Measurements from ENCODE around the gene SLC13A5. TPM values are rescaled to one million over a fixed set of nuclear protein-coding genes. Genes with fewer than 3 reads are reported as not detected.

Gene SLC13A5
- total RNA-seq, 2 experiments from 2014 or later = not detected

DNA sequence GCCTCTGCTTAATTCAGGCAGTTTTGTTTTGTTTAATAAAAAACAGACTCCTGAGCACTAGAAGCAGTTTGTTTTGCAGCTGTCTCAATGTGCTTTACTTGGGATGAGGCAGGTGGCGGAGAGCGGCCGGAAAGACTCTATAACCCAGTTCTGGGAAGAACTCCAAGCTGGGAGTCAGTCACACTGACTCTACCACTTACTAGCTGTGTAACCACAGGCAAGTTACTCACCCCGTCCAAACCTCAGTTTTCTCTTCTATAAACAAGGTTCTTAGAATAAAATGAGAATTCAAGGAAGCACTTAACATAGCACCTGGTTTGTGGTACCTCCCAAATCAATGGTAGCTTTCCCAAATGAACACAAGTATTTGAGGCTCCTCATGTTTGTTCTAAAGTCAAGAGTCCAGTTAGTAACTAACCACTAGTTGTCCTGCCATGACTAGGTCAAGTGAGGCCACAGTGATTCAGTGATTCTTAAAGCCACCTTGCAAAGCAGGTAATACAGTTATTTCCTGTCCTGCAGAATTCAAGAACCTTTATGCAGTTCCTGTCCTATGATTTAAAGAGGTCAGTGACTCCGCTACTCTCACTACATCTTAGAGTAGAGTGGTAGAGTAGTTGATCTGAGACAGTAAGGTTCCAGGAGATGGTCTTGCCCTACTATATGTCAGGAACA is 69.6 kb downstream of the SLC13A5 start:
- no peak for ATAC-seq
- intact Hi-C loops (cut with DNase I, micrococcal nuclease) = loop anchor here (5.0 to 10.0 kb wide), 8 partner anchors 169 to 1794 kb away; partner anchors contain the start of genes ACADVL (in 1 of the 2), DLG4 (in 1 of the 2), NDEL1 (in 1 of the 2) and NLRP1 (in 1 of the 2)
- H3K4me3 Mint-ChIP-seq = no peak overlapping the region

GRCh38 chr17:6642592-6642991 is 70.6 kb downstream of the SLC13A5 start:
- intact Hi-C loops (cut with DNase I, micrococcal nuclease) = loop anchor here (5.0 to 10.0 kb wide), 8 partner anchors 168 to 1795 kb away; partner anchors contain the start of genes ACADVL (in 1 of the 2), DLG4 (in 1 of the 2), NDEL1 (in 1 of the 2) and NLRP1 (in 1 of the 2)
- Mint-ChIP-seq H3K9me3 (ENCODE audit: low read depth) (no peaks in the 10 kb centered on the region), H3K4me1 (peaks cover 68% of the 10 kb centered on the region), H3K4me3 (peak overlapping the region; percentile 92), H3K27ac (peak overlapping the region; percentile 89), H3K36me3 (ENCODE audit: low read depth) (peaks cover 38% of the 10 kb centered on the region), H3K27me3 (no peaks in the 10 kb centered on the region)
- ATAC-seq = peak; percentile 19
- POLR2A ChIA-PET = no interaction called here
- CTCF ChIA-PET = interaction anchor here (0.6 kb wide), 1 partner anchor 297 kb away, joined by 4 read pairs; no protein-coding TSS in a partner anchor
- no peak for DNase-seq

More for the DNA sequence above, 69.6 kb downstream of the SLC13A5 start:
- Mint-ChIP-seq H3K36me3 (ENCODE audit: low read depth) (peaks cover 47% of the 10 kb centered on the region), H3K27ac (peak overlapping the region; percentile 89), H3K9me3 (ENCODE audit: low read depth) (no peaks in the 10 kb centered on the region), H3K27me3 (no peaks in the 10 kb centered on the region), H3K4me1 (peaks cover 66% of the 10 kb centered on the region)
- ChIA-PET CTCF (interaction anchor here (0.6 to 1.0 kb wide), 2 partner anchors 23 to 371 kb away, joined by 4 to 6 read pairs; a partner anchor contains a TSS), POLR2A (no interaction called here)
- DNase-seq = peak; percentile 27

DNA sequence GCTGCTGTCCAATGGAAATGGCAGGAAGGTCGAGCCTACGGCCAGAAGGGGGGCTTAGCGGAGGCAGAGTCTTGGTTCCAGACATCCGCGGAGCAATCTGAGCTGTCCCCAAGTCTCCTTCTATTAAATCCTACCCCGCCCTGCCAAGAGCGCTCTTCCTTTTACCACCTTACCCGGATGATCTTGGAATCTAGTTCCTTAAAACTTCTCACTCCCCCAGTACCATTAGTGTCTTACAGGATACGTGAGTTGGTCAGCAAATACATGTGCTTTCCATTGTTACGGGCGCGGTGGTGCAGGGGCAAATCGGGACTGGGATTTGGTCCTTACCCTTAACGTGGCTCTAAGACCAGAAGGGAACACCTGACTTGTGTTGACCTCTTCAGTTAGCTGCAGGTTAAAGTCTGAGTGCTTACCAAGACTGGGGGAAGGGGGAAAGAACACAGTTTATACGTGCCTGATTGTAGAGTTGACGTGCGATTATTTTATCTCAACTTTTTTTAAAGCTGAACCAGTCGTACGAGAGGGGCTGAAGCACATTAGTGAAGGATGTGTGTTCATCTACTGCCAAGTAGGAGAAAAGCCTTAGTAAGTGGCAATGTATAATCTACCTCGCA is 71.8 kb downstream of the SLC13A5 start:
- ChIA-PET CTCF (interaction anchor here (1.7 to 1.8 kb wide), 2 partner anchors 9 to 363 kb away, joined by 5 to 6 read pairs; no protein-coding TSS in a partner anchor), POLR2A (interaction anchor here (0.7 kb wide), 1 partner anchor 406 kb away, joined by 3 read pairs; no protein-coding TSS in a partner anchor)
- H3K4me1 Mint-ChIP-seq = peaks cover 62% of the 10 kb centered on the region
- no peaks in the 10 kb centered on the region for H3K27me3 Mint-ChIP-seq
- peak overlapping the region; percentile 92 for H3K27ac Mint-ChIP-seq
- ATAC-seq (peak; percentile 0), DNase-seq (peak; percentile 21)
- peaks cover 34% of the 10 kb centered on the region for H3K36me3 Mint-ChIP-seq (ENCODE audit: low read depth)
- intact Hi-C loops (cut with DNase I, micrococcal nuclease) = loop anchor here (2.0 to 10.0 kb wide), 11 partner anchors 167 to 1796 kb away; partner anchors contain the start of genes NLRP1 (in 2 of the 2), ACADVL (in 1 of the 2), C1QBP (in 1 of the 2) and DLG4 (in 1 of the 2)
- no peaks in the 10 kb centered on the region for H3K9me3 Mint-ChIP-seq (ENCODE audit: low read depth)
- H3K4me3 Mint-ChIP-seq = peak overlapping the region; percentile 92

DNA sequence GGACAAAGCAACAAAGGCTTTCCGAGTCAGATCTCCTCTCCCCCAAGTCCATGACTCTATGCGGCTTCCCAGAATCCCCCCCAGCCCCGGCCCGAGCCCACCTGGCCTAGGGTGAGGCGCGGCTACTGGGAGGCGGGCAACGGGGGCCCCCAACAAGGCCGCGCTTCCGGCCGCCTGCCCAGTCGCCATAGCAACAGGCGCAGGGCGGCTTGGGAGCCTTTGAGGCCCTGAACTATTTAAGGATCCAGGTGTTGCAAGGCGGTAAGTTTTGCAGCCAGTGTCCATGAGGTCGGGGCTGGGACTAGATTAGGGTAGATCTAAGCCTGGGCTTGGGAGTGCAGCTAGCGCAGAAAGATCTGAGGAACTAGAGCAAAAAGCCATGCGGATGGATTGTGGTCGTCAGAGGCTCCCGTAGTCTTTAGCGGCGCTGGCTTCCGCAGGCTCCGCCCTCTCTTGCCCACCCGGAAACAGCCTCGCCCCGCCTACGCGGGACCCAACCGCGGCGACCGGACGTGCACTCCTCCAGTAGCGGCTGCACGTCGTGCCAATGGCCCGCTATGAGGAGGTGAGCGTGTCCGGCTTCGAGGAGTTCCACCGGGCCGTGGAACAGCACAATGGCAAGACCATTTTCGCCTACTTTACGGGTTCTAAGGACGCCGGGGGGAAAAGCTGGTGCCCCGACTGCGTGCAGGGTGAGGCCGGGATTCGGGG is 72.5 kb downstream of the SLC13A5 start, which contains the start of the genes KIAA0753 and TXNDC17:
TSS of gene KIAA0753 (minus strand) at position 176 of the 711 bp plus-strand sequence. CDS start 5,608 bp downstream, outside the sequence.
TSS of gene TXNDC17 (plus strand) at position 525 of the 711 bp plus-strand sequence. CDS start at position 548, 23 bp downstream.
- Mint-ChIP-seq H3K27me3 (no peaks in the 10 kb centered on the region), H3K27ac (peak within 1 kb of the TSS; percentile 92), H3K36me3 (ENCODE audit: low read depth) (peaks cover 30% of the 10 kb centered on the region), H3K4me3 (peak within 1 kb of the TSS; percentile 92), H3K9me3 (ENCODE audit: low read depth) (no peaks in the 10 kb centered on the region), H3K4me1 (peaks cover 58% of the 10 kb centered on the region)
- ChIA-PET POLR2A (no interaction called here), CTCF (interaction anchor here (1.7 to 1.8 kb wide), 2 partner anchors 9 to 363 kb away, joined by 5 to 6 read pairs; no protein-coding TSS in a partner anchor)
- intact Hi-C loops (cut with DNase I, micrococcal nuclease) = loop anchor here (1.0 to 10.0 kb wide), 13 partner anchors 11 to 1797 kb away; partner anchors contain the start of genes C17orf100 (in 2 of the 2), MED31 (in 2 of the 2), NLRP1 (in 2 of the 2) and ACADVL (in 1 of the 2)
- peak; percentile 96 for DNase-seq
- ATAC-seq = peak; percentile 81

GRCh38 chr17:6639586-6640535 is 73.3 kb downstream of the SLC13A5 start:
- H3K9me3 Mint-ChIP-seq (ENCODE audit: low read depth) = no peaks in the 10 kb centered on the region
- DNase-seq (peak; percentile 63), ATAC-seq (peak; percentile 21)
- H3K27me3 Mint-ChIP-seq = no peaks in the 10 kb centered on the region
- intact Hi-C loops (cut with DNase I, micrococcal nuclease) = loop anchor here (1.0 to 10.0 kb wide), 13 partner anchors 11 to 1797 kb away; partner anchors contain the start of genes C17orf100 (in 2 of the 2), MED31 (in 2 of the 2), NLRP1 (in 2 of the 2) and ACADVL (in 1 of the 2)
- H3K4me3 Mint-ChIP-seq = peak overlapping the region; percentile 92
- peaks cover 30% of the 10 kb centered on the region for H3K36me3 Mint-ChIP-seq (ENCODE audit: low read depth)
- peak overlapping the region; percentile 92 for H3K27ac Mint-ChIP-seq
- POLR2A ChIA-PET = interaction anchor here (1.2 kb wide), 1 partner anchor 11 kb away, joined by 4 read pairs; the partner anchor contains the start of genes C17orf100 and MED31
- H3K4me1 Mint-ChIP-seq = peaks cover 54% of the 10 kb centered on the region
- CTCF ChIA-PET = interaction anchor here (0.6 kb wide), 1 partner anchor 366 kb away, joined by 3 read pairs; no protein-coding TSS in a partner anchor

DNA sequence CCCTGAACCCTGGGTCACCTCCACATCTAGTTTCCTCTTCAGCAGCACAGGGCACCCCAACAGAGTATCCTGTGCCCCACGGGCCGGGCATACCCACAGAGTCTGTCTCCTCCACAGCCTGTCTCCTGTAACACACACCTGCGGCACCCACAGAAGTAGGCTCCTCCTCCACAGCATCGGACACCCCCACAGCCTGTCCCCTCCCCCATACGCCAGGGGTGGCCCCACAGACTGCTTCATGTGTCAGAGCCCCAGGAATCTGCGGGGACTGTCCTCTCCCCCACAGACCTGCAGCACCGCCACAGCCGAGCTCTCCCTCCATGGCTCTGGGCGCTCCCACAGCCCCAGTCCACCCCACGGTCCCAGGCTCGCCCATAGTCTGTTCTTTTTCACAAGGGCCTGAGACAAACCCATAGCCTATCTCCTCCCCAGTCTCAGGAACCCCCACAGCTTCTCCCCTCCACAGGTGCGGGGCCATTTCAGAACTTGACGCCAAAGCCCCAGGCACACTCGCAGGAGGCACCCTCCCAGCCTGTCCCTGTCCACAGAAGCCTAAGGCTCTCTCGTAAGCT is 74.1 kb downstream of the SLC13A5 start:
- DNase-seq = peak; percentile 51
- peaks cover 29% of the 10 kb centered on the region for H3K36me3 Mint-ChIP-seq (ENCODE audit: low read depth)
- ChIA-PET POLR2A (interaction anchor here (0.5 to 1.2 kb wide), 2 partner anchors 12 to 1141 kb away, joined by 4 to 5 read pairs; partner anchors contain the start of genes C17orf100 and MED31), CTCF (interaction anchor here (0.6 kb wide), 1 partner anchor 367 kb away, joined by 3 read pairs; no protein-coding TSS in a partner anchor)
- H3K27ac Mint-ChIP-seq = peak overlapping the region; percentile 78
- no peak for ATAC-seq
- peaks cover 47% of the 10 kb centered on the region for H3K4me1 Mint-ChIP-seq
- H3K4me3 Mint-ChIP-seq = peak overlapping the region; percentile 92
- H3K9me3 Mint-ChIP-seq (ENCODE audit: low read depth) = no peaks in the 10 kb centered on the region
- H3K27me3 Mint-ChIP-seq = no peaks in the 10 kb centered on the region
- intact Hi-C loops (cut with DNase I, micrococcal nuclease) = no loop called here

DNA sequence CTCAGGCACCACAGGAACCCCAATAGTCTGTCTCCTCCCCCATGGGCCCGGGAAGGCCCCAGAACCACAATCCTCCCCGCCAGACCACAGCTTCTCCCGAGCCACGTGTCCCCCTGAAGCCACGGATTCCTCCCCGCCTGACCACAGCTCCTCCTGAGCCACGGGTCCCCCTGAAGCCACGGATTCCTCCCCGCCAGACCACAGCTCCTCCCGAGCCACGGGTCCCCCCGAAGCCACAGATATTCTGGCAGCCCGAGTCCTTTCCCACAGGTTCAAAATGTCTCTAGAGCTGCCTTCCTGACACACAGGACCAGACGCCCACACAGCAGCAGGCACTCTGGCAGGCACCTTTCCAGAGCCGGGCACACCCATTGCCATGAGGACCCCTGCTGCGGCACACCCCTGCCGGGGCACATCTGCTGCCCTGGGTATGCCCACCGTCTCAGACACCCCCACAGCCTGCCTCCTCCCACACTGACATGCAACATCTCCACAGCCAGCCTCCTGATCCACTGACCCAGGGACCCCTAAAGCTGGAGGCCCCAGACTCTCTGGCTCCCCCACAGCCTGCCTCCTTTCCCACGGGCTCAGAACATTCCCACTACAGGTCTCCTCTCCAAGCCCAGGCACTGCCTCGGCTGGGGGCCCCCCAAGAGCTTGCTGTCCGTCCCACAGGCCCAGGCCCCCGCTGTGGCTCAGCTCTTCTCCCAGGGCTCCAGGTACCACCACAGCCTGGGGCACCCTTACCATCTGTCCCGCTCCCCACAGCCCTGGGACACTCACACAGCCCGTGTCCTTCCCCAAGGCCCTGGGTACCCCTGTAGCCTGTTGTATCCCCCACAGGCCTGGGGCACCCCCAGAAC is 74.9 kb downstream of the SLC13A5 start:
- H3K9me3 Mint-ChIP-seq (ENCODE audit: low read depth) = no peaks in the 10 kb centered on the region
- H3K27ac Mint-ChIP-seq = peak overlapping the region; percentile 63
- no peaks in the 10 kb centered on the region for H3K27me3 Mint-ChIP-seq
- H3K4me3 Mint-ChIP-seq = peak overlapping the region; percentile 92
- H3K4me1 Mint-ChIP-seq = peaks cover 39% of the 10 kb centered on the region
- peaks cover 30% of the 10 kb centered on the region for H3K36me3 Mint-ChIP-seq (ENCODE audit: low read depth)
- DNase-seq (peak; percentile 22), ATAC-seq (no peak)
- POLR2A ChIA-PET = interaction anchor here (0.5 to 0.8 kb wide), 3 partner anchors 19 to 1140 kb away, joined by 3 to 5 read pairs (median 3); partner anchors contain the start of gene SLC16A13
- CTCF ChIA-PET = no interaction called here
- intact Hi-C loops (cut with DNase I, micrococcal nuclease) = no loop called here

GRCh38 chr17:6637458-6637840 is 75.7 kb downstream of the SLC13A5 start:
- H3K4me1 Mint-ChIP-seq = peaks cover 30% of the 10 kb centered on the region
- H3K9me3 Mint-ChIP-seq (ENCODE audit: low read depth) = no peaks in the 10 kb centered on the region
- ATAC-seq (no peak), DNase-seq (no peak)
- H3K4me3 Mint-ChIP-seq = no peak overlapping the region
- no peak overlapping the region for H3K27ac Mint-ChIP-seq
- H3K27me3 Mint-ChIP-seq = no peaks in the 10 kb centered on the region
- POLR2A ChIA-PET = interaction anchor here (0.6 to 0.8 kb wide), 2 partner anchors 20 to 399 kb away, joined by 3 read pairs; partner anchors contain the start of gene SLC16A13
- intact Hi-C loops (cut with DNase I, micrococcal nuclease) = no loop called here
- H3K36me3 Mint-ChIP-seq (ENCODE audit: low read depth) = peaks cover 32% of the 10 kb centered on the region
- CTCF ChIA-PET = no interaction called here
